Measurements from ENCODE around the gene ABLIM2. TPM values are rescaled to one million over a fixed set of nuclear protein-coding genes. Genes with fewer than 3 reads are reported as not detected.

The ABLIM2 gene
- polyA plus RNA-seq, 3 donors, result 0.21 TPM; not detected in 2

GRCh38 chr4:8182294-8182693, 23.7 kb upstream of the ABLIM2 start:
- Histone ChIP-seq H3K4me2 (replicated peaks; ENCODE audit: extremely low read depth, low read length, poor library complexity, severe bottlenecking) (no peak overlapping the region), H3K9ac (ENCODE audit: insufficient read depth, low read length, poor library complexity, severe bottlenecking) (no peak overlapping the region), H3K79me2 (ENCODE audit: insufficient read depth, low read length) (no peaks in the 10 kb centered on the region), H3K9me3 (replicated peaks in 1 of 2; ENCODE audit: control insufficient read depth in 1 of 2, insufficient read depth in 1 of 2, low read length in 2 of 2) (no peaks in the 10 kb centered on the region), H3K27me3 (ENCODE audit: control insufficient read depth in 2 of 2, insufficient read depth in 2 of 2, low read length in 2 of 2) (no peaks in the 10 kb centered on the region), H3K4me3 (replicated peaks in 1 of 3; ENCODE audit: low read depth in 2 of 3, low read length in 3 of 3) (no peak overlapping the region), H2AFZ (ENCODE audit: insufficient read depth, low read depth, low read length, poor library complexity, severe bottlenecking) (no peak overlapping the region), H3K36me3 (replicated peaks in 1 of 2; ENCODE audit: control insufficient read depth in 1 of 2, insufficient read depth in 2 of 2, low read length in 2 of 2) (no peaks in the 10 kb centered on the region), H3K27ac (ENCODE audit: low read depth in 1 of 2, low read length in 2 of 2) (no peak overlapping the region), H4K20me1 (ENCODE audit: insufficient read depth, low read length) (no peaks in the 10 kb centered on the region), H3K4me1 (ENCODE audit: control insufficient read depth in 1 of 2, insufficient read depth in 2 of 2, low read length in 2 of 2) (no peaks in the 10 kb centered on the region)
- no peak for DNase-seq
- H3K4me3 Mint-ChIP-seq, result no peak overlapping the region
- H3K4me1 Mint-ChIP-seq, result no peaks in the 10 kb centered on the region
- H3K27me3 Mint-ChIP-seq (ENCODE audit: low read depth in 3 of 3), result peaks cover 0 to 8% (median 7%) of the 10 kb centered on the region in 3 donors
- intact Hi-C loops (cut with micrococcal nuclease), result no loop called here
- H3K36me3 Mint-ChIP-seq, result no peaks in the 10 kb centered on the region
- peaks cover 0 to 2% (median 0%) of the 10 kb centered on the region in 7 donors for H3K9me3 Mint-ChIP-seq
- H3K27ac Mint-ChIP-seq, result no peak overlapping the region
- WGBS (ENCODE audit: insufficient coverage), result 96% methylated on average over 11 of the region's 11 CpGs
- TF ChIP-seq, protein P1, sequence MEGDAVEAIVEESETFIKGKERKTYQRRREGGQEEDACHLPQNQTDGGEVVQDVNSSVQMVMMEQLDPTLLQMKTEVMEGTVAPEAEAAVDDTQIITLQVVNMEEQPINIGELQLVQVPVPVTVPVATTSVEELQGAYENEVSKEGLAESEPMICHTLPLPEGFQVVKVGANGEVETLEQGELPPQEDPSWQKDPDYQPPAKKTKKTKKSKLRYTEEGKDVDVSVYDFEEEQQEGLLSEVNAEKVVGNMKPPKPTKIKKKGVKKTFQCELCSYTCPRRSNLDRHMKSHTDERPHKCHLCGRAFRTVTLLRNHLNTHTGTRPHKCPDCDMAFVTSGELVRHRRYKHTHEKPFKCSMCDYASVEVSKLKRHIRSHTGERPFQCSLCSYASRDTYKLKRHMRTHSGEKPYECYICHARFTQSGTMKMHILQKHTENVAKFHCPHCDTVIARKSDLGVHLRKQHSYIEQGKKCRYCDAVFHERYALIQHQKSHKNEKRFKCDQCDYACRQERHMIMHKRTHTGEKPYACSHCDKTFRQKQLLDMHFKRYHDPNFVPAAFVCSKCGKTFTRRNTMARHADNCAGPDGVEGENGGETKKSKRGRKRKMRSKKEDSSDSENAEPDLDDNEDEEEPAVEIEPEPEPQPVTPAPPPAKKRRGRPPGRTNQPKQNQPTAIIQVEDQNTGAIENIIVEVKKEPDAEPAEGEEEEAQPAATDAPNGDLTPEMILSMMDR (IDR thresholded peaks at IDR 0.05), result no peak

DNA sequence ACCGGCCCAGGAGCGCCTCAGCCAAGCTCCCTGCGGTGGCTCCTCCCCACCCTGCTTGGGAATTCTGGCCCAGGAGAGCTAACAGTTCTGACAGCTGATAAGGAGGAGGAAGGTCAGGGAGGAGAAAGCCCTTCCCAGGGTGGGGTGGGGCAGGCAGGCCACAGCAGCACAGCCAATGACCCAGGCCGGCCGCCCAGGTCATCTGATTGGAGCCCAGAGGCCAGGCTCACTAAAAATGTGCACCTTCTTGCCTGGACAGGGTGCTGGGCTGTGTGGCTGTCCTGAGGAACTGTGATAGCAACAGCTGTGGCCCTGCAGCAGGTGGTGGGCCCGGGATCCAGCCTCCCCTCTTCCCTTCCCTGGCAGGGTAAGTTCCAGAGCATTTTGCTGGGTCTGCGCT, 23.2 kb upstream of the ABLIM2 start:
- WGBS (ENCODE audit: insufficient coverage), result 98% methylated on average over 6 of the region's 7 CpGs
- H3K27me3 Mint-ChIP-seq (ENCODE audit: low read depth in 3 of 3), result peaks cover 0 to 6% (median 4%) of the 10 kb centered on the region in 3 donors

More for the DNA sequence above, 23.2 kb upstream of the ABLIM2 start:
- Histone ChIP-seq H3K4me2 (replicated peaks; ENCODE audit: extremely low read depth, low read length, poor library complexity, severe bottlenecking) (no peak overlapping the region), H2AFZ (ENCODE audit: insufficient read depth, low read depth, low read length, poor library complexity, severe bottlenecking) (no peak overlapping the region), H3K79me2 (ENCODE audit: insufficient read depth, low read length) (no peaks in the 10 kb centered on the region), H3K27ac (ENCODE audit: low read depth in 1 of 2, low read length in 2 of 2) (no peak overlapping the region), H3K4me1 (ENCODE audit: control insufficient read depth in 1 of 2, insufficient read depth in 2 of 2, low read length in 2 of 2) (no peaks in the 10 kb centered on the region), H3K9me3 (replicated peaks in 1 of 2; ENCODE audit: control insufficient read depth in 1 of 2, insufficient read depth in 1 of 2, low read length in 2 of 2) (no peaks in the 10 kb centered on the region), H3K36me3 (replicated peaks in 1 of 2; ENCODE audit: control insufficient read depth in 1 of 2, insufficient read depth in 2 of 2, low read length in 2 of 2) (no peaks in the 10 kb centered on the region), H4K20me1 (ENCODE audit: insufficient read depth, low read length) (no peaks in the 10 kb centered on the region), H3K27me3 (ENCODE audit: control insufficient read depth in 2 of 2, insufficient read depth in 2 of 2, low read length in 2 of 2) (no peaks in the 10 kb centered on the region), H3K4me3 (replicated peaks in 1 of 3; ENCODE audit: low read depth in 2 of 3, low read length in 3 of 3) (no peak overlapping the region), H3K9ac (ENCODE audit: insufficient read depth, low read length, poor library complexity, severe bottlenecking) (no peak overlapping the region)
- peak overlapping the region in 1 of 7 donors; percentile 72 for H3K27ac Mint-ChIP-seq
- intact Hi-C loops (cut with micrococcal nuclease), result no loop called here
- DNase-seq, result no peak
- H3K4me1 Mint-ChIP-seq, result peaks cover 2% of the 10 kb centered on the region
- no peaks in the 10 kb centered on the region for H3K36me3 Mint-ChIP-seq
- TF ChIP-seq, protein P1 (IDR thresholded peaks at IDR 0.05), result no peak
- peaks cover 0 to 2% (median 0%) of the 10 kb centered on the region in 7 donors for H3K9me3 Mint-ChIP-seq
- no peak overlapping the region for H3K4me3 Mint-ChIP-seq
